Gastroesophageal sphincter (tissue), 2 donors: Measurements from ENCODE around the gene GNG12.

Experiments used
- POLR2A ChIP-seq, 2 donors: fragments of 450-650 bp; IDR thresholded peaks; one replicate each; pipeline ENCODE4 v1.6.1; 2017; ENCODE audit warnings: antibody characterized with exemption in 2 of 2, mild to moderate bottlenecking in 2 of 2, moderate library complexity in 1 of 2
- POLR2AphosphoS5 ChIP-seq: sonication (generic); formaldehyde crosslinking; IDR thresholded peaks from one replicate; pipeline ENCODE4 v1.6.1; 2017; ENCODE audit warnings: antibody characterized with exemption

DNA sequence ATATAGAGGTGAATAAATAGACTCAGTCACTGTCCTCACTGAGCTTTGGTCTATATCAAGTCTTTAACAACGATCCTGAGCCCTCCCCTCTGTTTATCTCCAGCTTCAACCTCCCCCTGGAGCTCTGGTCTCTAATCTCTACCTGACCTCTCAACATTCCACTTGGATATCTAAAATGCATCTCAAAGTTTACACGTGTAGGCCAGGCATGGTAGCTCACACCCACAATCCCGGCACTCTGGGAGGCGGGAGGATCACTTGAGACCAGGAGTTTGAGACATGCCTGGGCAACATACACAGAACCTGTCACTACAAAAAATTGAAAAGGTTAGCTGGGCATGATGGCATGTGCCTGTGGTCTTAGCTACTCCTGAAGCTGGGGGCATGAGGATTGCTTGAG is 94.9 kb downstream of the GNG12 start:
- TF ChIP-seq POLR2A (IDR thresholded peaks at IDR 0.05) (no peak), POLR2AphosphoS5 (no peak)
